Endodermal cell (in vitro differentiated cells): ENCODE measurements around the gene MMRN2. TPM values are rescaled to one million over a fixed set of nuclear protein-coding genes. Genes with fewer than 3 reads are reported as not detected.

Source experiments
- DNase-seq: peaks from one replicate; pipeline ENCODE4 v3.0.0-alpha.2; 2017
- H3K27ac ChIP-seq: 2 replicates; pipeline ENCODE4 v1.5.1; 2013; ENCODE audit warnings: mild to moderate bottlenecking, low read depth, low read length, moderate library complexity
- H3K27me3 ChIP-seq: 2 replicates; pipeline ENCODE4 v1.6.1; 2013; ENCODE audit warnings: mild to moderate bottlenecking, low read length, moderate library complexity; ENCODE audit not compliant: insufficient read depth, control insufficient read depth, poor library complexity, severe bottlenecking
- H3K36me3 ChIP-seq: 2 replicates; pipeline ENCODE4 v1.7.0; 2013; ENCODE audit warnings: mild to moderate bottlenecking, low read length, moderate library complexity; ENCODE audit not compliant: control insufficient read depth, insufficient read depth
- H3K4me1 ChIP-seq: one replicate; pipeline ENCODE4 v1.7.0; 2013; ENCODE audit warnings: low read length; ENCODE audit not compliant: control insufficient read depth, insufficient read depth
- H3K4me3 ChIP-seq: 2 replicates; pipeline ENCODE4 v1.5.1; 2013; ENCODE audit warnings: mild to moderate bottlenecking, low read length, moderate library complexity
- H3K9ac ChIP-seq: 2 replicates; pipeline ENCODE4 v1.6.1; 2013; ENCODE audit warnings: mild to moderate bottlenecking, low read length, moderate library complexity; ENCODE audit not compliant: poor library complexity, severe bottlenecking; ENCODE audit errors: extremely low read depth
- H3K9me3 ChIP-seq: 2 replicates; pipeline ENCODE4 v1.6.1; 2013; ENCODE audit warnings: mild to moderate bottlenecking, low read length, moderate library complexity; ENCODE audit not compliant: control insufficient read depth
- H3K27ac Mint-ChIP-seq: 2 replicates; pipeline ENCODE4 v1.8.0; 2020; ENCODE audit warnings: mixed read lengths
- H3K27me3 Mint-ChIP-seq: 2 replicates; pipeline ENCODE4 v1.8.0; 2021; ENCODE audit warnings: mild to moderate bottlenecking, mixed read lengths; ENCODE audit not compliant: insufficient read depth
- H3K36me3 Mint-ChIP-seq: 2 replicates; pipeline ENCODE4 v1.8.0; 2020; ENCODE audit warnings: low read depth, mixed read lengths
- H3K4me1 Mint-ChIP-seq: 2 replicates; pipeline ENCODE4 v1.8.0; 2020; ENCODE audit warnings: mixed read lengths
- H3K4me3 Mint-ChIP-seq: 2 replicates; pipeline ENCODE4 v1.8.0; 2020; ENCODE audit warnings: mild to moderate bottlenecking, moderate library complexity, mixed read lengths
- H3K9me3 Mint-ChIP-seq: 2 replicates; pipeline ENCODE4 v1.8.0; 2020; ENCODE audit warnings: mild to moderate bottlenecking, mixed read lengths
- WGBS, 2 experiments: methylation state at CpG; one replicate each; pipeline versions ENCODE4 v1.1.5 to v1.1.7; 2013; ENCODE audit warnings: missing lambda C conversion rate in 2 of 2, mixed read lengths in 1 of 2; ENCODE audit not compliant: insufficient coverage in 1 of 2, insufficient read length in 1 of 2; 5-methylcytosine and 5-hydroxymethylcytosine counted together
- total RNA-seq, 2 donors: library from RNA; stranded (reverse); fragmentation: NEBNext Ultra II Directional in 1 of 2; extraction: Animal tissue kit (Norgen Biotek cat#: 25700) in 1 of 2; gene quantifications; 2 replicates in 1 of 2; 3 replicates in 1 of 2; pipeline ENCODE4 v1.2.1, GENCODE V29; 2021
- TF ChIP-seq, protein P1 (sequence below): fragments of 200-600 bp; sonication (generic); conservative IDR thresholded peaks from 2 replicates; pipeline ENCODE4 v1.5.0; 2021; ENCODE audit warnings: antibody characterized with exemption, mild to moderate bottlenecking

MMRN2 gene
- total RNA-seq, 2 donors from 2014 or later: 1.00 to 1.3 TPM

- 100% methylated on average over 1 of the region's 1 CpG for WGBS, 2 experiments
- Mint-ChIP-seq H3K4me3 (no peak overlapping the region), H3K27me3 (no peaks in the 10 kb centered on the region), H3K4me1 (no peaks in the 10 kb centered on the region), H3K27ac (no peak overlapping the region), H3K9me3 (no peaks in the 10 kb centered on the region), H3K36me3 (peaks cover 39% of the 10 kb centered on the region)
- DNase-seq: no peak
- Histone ChIP-seq H3K27me3 (no peaks in the 10 kb centered on the region), H3K4me1 (no peaks in the 10 kb centered on the region), H3K4me3 (no peak overlapping the region), H3K9ac (no peak overlapping the region), H3K36me3 (peaks cover 36% of the 10 kb centered on the region), H3K27ac (no peak overlapping the region), H3K9me3 (no peaks in the 10 kb centered on the region)
- TF ChIP-seq, protein P1, sequence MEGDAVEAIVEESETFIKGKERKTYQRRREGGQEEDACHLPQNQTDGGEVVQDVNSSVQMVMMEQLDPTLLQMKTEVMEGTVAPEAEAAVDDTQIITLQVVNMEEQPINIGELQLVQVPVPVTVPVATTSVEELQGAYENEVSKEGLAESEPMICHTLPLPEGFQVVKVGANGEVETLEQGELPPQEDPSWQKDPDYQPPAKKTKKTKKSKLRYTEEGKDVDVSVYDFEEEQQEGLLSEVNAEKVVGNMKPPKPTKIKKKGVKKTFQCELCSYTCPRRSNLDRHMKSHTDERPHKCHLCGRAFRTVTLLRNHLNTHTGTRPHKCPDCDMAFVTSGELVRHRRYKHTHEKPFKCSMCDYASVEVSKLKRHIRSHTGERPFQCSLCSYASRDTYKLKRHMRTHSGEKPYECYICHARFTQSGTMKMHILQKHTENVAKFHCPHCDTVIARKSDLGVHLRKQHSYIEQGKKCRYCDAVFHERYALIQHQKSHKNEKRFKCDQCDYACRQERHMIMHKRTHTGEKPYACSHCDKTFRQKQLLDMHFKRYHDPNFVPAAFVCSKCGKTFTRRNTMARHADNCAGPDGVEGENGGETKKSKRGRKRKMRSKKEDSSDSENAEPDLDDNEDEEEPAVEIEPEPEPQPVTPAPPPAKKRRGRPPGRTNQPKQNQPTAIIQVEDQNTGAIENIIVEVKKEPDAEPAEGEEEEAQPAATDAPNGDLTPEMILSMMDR: no peak
Observed at GRCh38 chr10:86931872-86932271, 25.5 kb downstream of the MMRN2 start.

- H3K4me1 Mint-ChIP-seq: no peaks in the 10 kb centered on the region
- no peak overlapping the region for H3K27ac ChIP-seq
- no peaks in the 10 kb centered on the region for H3K27me3 Mint-ChIP-seq
- no peaks in the 10 kb centered on the region for H3K9me3 ChIP-seq
- H3K36me3 ChIP-seq: peaks cover 55% of the 10 kb centered on the region
- H3K4me3 ChIP-seq: no peak overlapping the region
- no peaks in the 10 kb centered on the region for H3K27me3 ChIP-seq
- H3K9ac ChIP-seq: no peak overlapping the region
- 94 to 96% methylated on average over 11 to 15 of the region's 15 CpGs for WGBS, 2 experiments
- no peak for DNase-seq
- peaks cover 47% of the 10 kb centered on the region for H3K36me3 Mint-ChIP-seq
- no peaks in the 10 kb centered on the region for H3K9me3 Mint-ChIP-seq
- no peaks in the 10 kb centered on the region for H3K4me1 ChIP-seq
- no peak overlapping the region for H3K4me3 Mint-ChIP-seq
- TF ChIP-seq, protein P1: no peak
- H3K27ac Mint-ChIP-seq: peak overlapping the region; percentile 10
Observed at GRCh38 chr10:86929468-86930380, 27.7 kb downstream of the MMRN2 start.

- Mint-ChIP-seq H3K36me3 (peaks cover 67% of the 10 kb centered on the region), H3K9me3 (no peaks in the 10 kb centered on the region), H3K4me1 (peaks cover 1% of the 10 kb centered on the region), H3K27me3 (no peaks in the 10 kb centered on the region), H3K27ac (no peak overlapping the region), H3K4me3 (no peak overlapping the region)
- Histone ChIP-seq H3K27me3 (no peaks in the 10 kb centered on the region), H3K36me3 (peaks cover 88% of the 10 kb centered on the region), H3K27ac (no peak overlapping the region), H3K9me3 (no peaks in the 10 kb centered on the region), H3K4me3 (no peak overlapping the region), H3K4me1 (no peaks in the 10 kb centered on the region), H3K9ac (no peak overlapping the region)
- no peak for DNase-seq
- TF ChIP-seq, protein P1: no peak
- 91 to 96% methylated on average over 5 to 9 of the region's 9 CpGs for WGBS, 2 experiments
Observed at GRCh38 chr10:86922553-86922961, 34.9 kb downstream of the MMRN2 start.
